Measurements from ENCODE around the gene BIRC6. TPM values are rescaled to one million over a fixed set of nuclear protein-coding genes. Genes with fewer than 3 reads are reported as not detected.
A peak's percentile ranks its signal among the peaks of the same experiment; 100 is the strongest.

BIRC6 gene
- total and polyA plus RNA-seq, 2 donors (not counting 1 experiment from before 2014, with no cell fraction given), result 46.7 to 162 TPM

DNA sequence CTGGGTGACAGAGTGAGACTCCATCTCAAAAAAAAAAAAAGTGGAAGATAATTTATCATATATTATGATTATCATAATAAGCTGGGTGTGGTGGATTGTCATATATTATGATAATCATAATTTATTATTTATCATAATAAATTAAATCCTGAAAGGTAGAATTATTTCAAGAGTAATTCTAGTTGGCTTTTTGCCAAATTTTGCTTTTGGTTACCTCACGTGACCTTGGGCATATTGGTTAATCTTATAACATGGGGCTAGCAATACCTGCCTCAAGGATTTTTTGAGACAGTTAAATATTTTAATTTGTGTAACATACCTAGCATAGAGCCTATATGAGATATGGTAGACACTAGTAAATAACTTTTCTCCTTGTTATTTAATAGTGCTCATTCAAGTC lies 159.7 kb downstream of the BIRC6 start:
- H3K9ac ChIP-seq (ENCODE audit: insufficient read depth, low read length), result no peak overlapping the region
- H3K79me2 ChIP-seq (ENCODE audit: control insufficient read depth, insufficient read depth, low read length), result no peaks in the 10 kb centered on the region
- peaks cover 13% of the 10 kb centered on the region for H3K36me3 ChIP-seq (ENCODE audit: control insufficient read depth, insufficient read depth, low read length)
- H3K27me3 ChIP-seq (ENCODE audit: control insufficient read depth, insufficient read depth, low read length), result no peaks in the 10 kb centered on the region
- H3K9me3 ChIP-seq (ENCODE audit: control insufficient read depth, insufficient read depth, low read depth, low read length), result no peaks in the 10 kb centered on the region
- no peak overlapping the region for H3K27ac ChIP-seq (ENCODE audit: insufficient read depth, low read length)
- no peaks in the 10 kb centered on the region for H3K4me1 ChIP-seq (ENCODE audit: control insufficient read depth, extremely low read depth, insufficient read depth, low read length)
- H2AFZ ChIP-seq (ENCODE audit: low read length), result no peak overlapping the region
- no peak overlapping the region for H3K4me2 ChIP-seq (ENCODE audit: extremely low read depth, insufficient read depth, low read length)
- no peak for TF ChIP-seq EZH2 (IDR thresholded peaks at IDR 0.05; ENCODE audit: low read length, missing control alignments)
- TF ChIP-seq, protein P1, sequence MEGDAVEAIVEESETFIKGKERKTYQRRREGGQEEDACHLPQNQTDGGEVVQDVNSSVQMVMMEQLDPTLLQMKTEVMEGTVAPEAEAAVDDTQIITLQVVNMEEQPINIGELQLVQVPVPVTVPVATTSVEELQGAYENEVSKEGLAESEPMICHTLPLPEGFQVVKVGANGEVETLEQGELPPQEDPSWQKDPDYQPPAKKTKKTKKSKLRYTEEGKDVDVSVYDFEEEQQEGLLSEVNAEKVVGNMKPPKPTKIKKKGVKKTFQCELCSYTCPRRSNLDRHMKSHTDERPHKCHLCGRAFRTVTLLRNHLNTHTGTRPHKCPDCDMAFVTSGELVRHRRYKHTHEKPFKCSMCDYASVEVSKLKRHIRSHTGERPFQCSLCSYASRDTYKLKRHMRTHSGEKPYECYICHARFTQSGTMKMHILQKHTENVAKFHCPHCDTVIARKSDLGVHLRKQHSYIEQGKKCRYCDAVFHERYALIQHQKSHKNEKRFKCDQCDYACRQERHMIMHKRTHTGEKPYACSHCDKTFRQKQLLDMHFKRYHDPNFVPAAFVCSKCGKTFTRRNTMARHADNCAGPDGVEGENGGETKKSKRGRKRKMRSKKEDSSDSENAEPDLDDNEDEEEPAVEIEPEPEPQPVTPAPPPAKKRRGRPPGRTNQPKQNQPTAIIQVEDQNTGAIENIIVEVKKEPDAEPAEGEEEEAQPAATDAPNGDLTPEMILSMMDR (conservative IDR thresholded peaks at IDR 0.05 in 1 of 2, IDR thresholded peaks at IDR 0.05 in 1 of 2; ENCODE audit: low read depth in 1 of 2, low read length in 2 of 2), result no peak
- no peaks in the 10 kb centered on the region for H4K20me1 ChIP-seq (ENCODE audit: control insufficient read depth, extremely low read depth, insufficient read depth, low read length)
- DNase-seq (ENCODE audit: low read depth in 2 of 2), result no peak
- no peak overlapping the region for H3K4me3 ChIP-seq (replicated peaks in 1 of 4; ENCODE audit: control extremely low read depth in 1 of 4, insufficient read depth in 1 of 4, low read depth in 3 of 4, low read length in 4 of 4)

DNA sequence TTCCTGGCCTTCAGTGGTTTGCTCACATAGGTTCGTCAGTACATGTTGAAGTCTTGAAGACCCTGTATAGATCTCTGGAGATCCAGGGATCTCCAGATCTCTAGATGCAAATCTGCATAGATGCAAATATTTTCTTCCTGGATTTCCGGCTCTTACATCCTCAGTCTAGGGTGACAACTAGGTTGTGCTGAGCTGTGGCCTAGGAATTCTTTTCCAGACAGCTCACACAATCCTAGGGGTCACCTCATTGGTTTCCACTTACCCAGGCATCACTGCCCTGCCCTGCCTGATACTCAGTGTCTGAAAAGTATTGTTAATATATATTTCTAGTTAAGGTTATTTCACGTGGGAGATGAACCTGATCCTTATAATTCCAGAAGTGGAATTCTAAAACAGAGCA lies 165.9 kb downstream of the BIRC6 start:
- no peaks in the 10 kb centered on the region for H3K27me3 ChIP-seq (ENCODE audit: control insufficient read depth, insufficient read depth, low read length)
- no peaks in the 10 kb centered on the region for H3K9me3 ChIP-seq (ENCODE audit: control insufficient read depth, insufficient read depth, low read depth, low read length)
- no peak overlapping the region for H2AFZ ChIP-seq (ENCODE audit: low read length)
- no peaks in the 10 kb centered on the region for H3K4me1 ChIP-seq (ENCODE audit: control insufficient read depth, extremely low read depth, insufficient read depth, low read length)
- no peak overlapping the region for H3K4me3 ChIP-seq (replicated peaks in 1 of 4; ENCODE audit: control extremely low read depth in 1 of 4, insufficient read depth in 1 of 4, low read depth in 3 of 4, low read length in 4 of 4)
- no peak overlapping the region for H3K4me2 ChIP-seq (ENCODE audit: extremely low read depth, insufficient read depth, low read length)
- H3K36me3 ChIP-seq (ENCODE audit: control insufficient read depth, insufficient read depth, low read length), result peaks cover 13% of the 10 kb centered on the region
- H3K9ac ChIP-seq (ENCODE audit: insufficient read depth, low read length), result no peak overlapping the region
- no peaks in the 10 kb centered on the region for H3K79me2 ChIP-seq (ENCODE audit: control insufficient read depth, insufficient read depth, low read length)
- TF ChIP-seq, protein P1 (conservative IDR thresholded peaks at IDR 0.05 in 1 of 2, IDR thresholded peaks at IDR 0.05 in 1 of 2; ENCODE audit: low read depth in 1 of 2, low read length in 2 of 2), result no peak
- no peak for TF ChIP-seq EZH2 (IDR thresholded peaks at IDR 0.05; ENCODE audit: low read length, missing control alignments)
- peak in 1 of 2 donors; percentile 37 for DNase-seq (ENCODE audit: low read depth in 2 of 2)
- no peaks in the 10 kb centered on the region for H4K20me1 ChIP-seq (ENCODE audit: control insufficient read depth, extremely low read depth, insufficient read depth, low read length)
- H3K27ac ChIP-seq (ENCODE audit: insufficient read depth, low read length), result no peak overlapping the region

DNA sequence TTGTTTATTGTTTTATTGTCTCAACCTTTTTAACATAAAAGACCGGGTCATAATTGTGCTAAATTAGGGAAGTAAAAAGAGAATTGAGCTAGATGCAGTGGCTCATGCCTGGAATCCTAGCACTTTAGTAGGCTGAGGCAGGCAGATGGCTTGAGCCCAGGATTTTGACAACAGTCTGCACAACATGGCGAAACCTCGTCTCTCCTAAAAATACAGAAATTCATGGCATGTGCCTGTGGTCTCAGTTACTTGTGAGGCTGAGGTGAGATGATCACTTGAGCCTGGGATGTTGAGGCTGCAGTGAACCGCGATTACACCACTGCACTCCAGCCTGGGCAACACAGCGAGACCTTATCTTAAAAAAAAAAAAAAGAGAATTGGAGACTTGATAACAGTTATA lies 166.9 kb downstream of the BIRC6 start:
- no peak overlapping the region for H3K4me2 ChIP-seq (ENCODE audit: extremely low read depth, insufficient read depth, low read length)
- no peaks in the 10 kb centered on the region for H4K20me1 ChIP-seq (ENCODE audit: control insufficient read depth, extremely low read depth, insufficient read depth, low read length)
- peaks cover 11% of the 10 kb centered on the region for H3K36me3 ChIP-seq (ENCODE audit: control insufficient read depth, insufficient read depth, low read length)
- H3K79me2 ChIP-seq (ENCODE audit: control insufficient read depth, insufficient read depth, low read length), result no peaks in the 10 kb centered on the region
- TF ChIP-seq, protein P1 (conservative IDR thresholded peaks at IDR 0.05 in 1 of 2, IDR thresholded peaks at IDR 0.05 in 1 of 2; ENCODE audit: low read depth in 1 of 2, low read length in 2 of 2), result no peak
- TF ChIP-seq EZH2 (IDR thresholded peaks at IDR 0.05; ENCODE audit: low read length, missing control alignments), result no peak
- H3K4me3 ChIP-seq (replicated peaks in 1 of 4; ENCODE audit: control extremely low read depth in 1 of 4, insufficient read depth in 1 of 4, low read depth in 3 of 4, low read length in 4 of 4), result no peak overlapping the region
- H3K4me1 ChIP-seq (ENCODE audit: control insufficient read depth, extremely low read depth, insufficient read depth, low read length), result no peaks in the 10 kb centered on the region
- no peak overlapping the region for H3K27ac ChIP-seq (ENCODE audit: insufficient read depth, low read length)
- no peak overlapping the region for H2AFZ ChIP-seq (ENCODE audit: low read length)
- no peak overlapping the region for H3K9ac ChIP-seq (ENCODE audit: insufficient read depth, low read length)
- H3K9me3 ChIP-seq (ENCODE audit: control insufficient read depth, insufficient read depth, low read depth, low read length), result no peaks in the 10 kb centered on the region
- no peaks in the 10 kb centered on the region for H3K27me3 ChIP-seq (ENCODE audit: control insufficient read depth, insufficient read depth, low read length)
- DNase-seq (ENCODE audit: low read depth in 2 of 2), result peak in 1 of 2 donors; percentile 25

Data from fibroblast of lung (primary cell).